KOPT-K1 (cell line): ENCODE results near the gene APOLD1.
"Not testable (repeated sequence)": the region's sequence is repeated elsewhere in the genome, so short reads cannot be mapped to it uniquely, and the experiment has no call there.

Experiments
- H3K27ac ChIP-seq: fragments of 200-600 bp; sonication (generic); 2 replicates; pipeline ENCODE4 v1.5.1; 2016; ENCODE audit warnings: antibody characterized with exemption, mild to moderate bottlenecking, low read depth, low read length; ENCODE audit not compliant: poor library complexity, severe bottlenecking
- H3K36me3 ChIP-seq: fragments of 200-600 bp; sonication (generic); 2 replicates; pipeline ENCODE4 v1.5.1; 2017; ENCODE audit warnings: antibody characterized with exemption, mild to moderate bottlenecking, low read length, moderate library complexity; ENCODE audit not compliant: insufficient read depth
- H3K9me3 ChIP-seq: fragments of 200-600 bp; sonication (generic); 2 replicates; pipeline ENCODE4 v1.5.1; 2017; ENCODE audit warnings: antibody characterized with exemption, low read length, mild to moderate bottlenecking; ENCODE audit not compliant: insufficient read depth, poor library complexity, severe bottlenecking

The APOLD1 gene

GRCh38 chr12:12811343-12811742, 25.9 kb downstream of the APOLD1 start:
- peaks cover 15% of the 10 kb centered on the region for H3K36me3 ChIP-seq
- no peaks in the 10 kb centered on the region for H3K9me3 ChIP-seq
- no peak overlapping the region for H3K27ac ChIP-seq

GRCh38 chr12:12812174-12812573, 26.7 kb downstream of the APOLD1 start:
- no peak overlapping the region for H3K27ac ChIP-seq
- peaks cover 24% of the 10 kb centered on the region for H3K36me3 ChIP-seq

GRCh38 chr12:12812618-12813119, 27.2 kb downstream of the APOLD1 start:
- no peaks in the 10 kb centered on the region for H3K9me3 ChIP-seq

More at GRCh38 chr12:12812174-12812573, 26.7 kb downstream of the APOLD1 start:
- no peaks in the 10 kb centered on the region for H3K9me3 ChIP-seq

GRCh38 chr12:12813120-12814101, 28.0 kb downstream of the APOLD1 start, which contains the start of gene DDX47:
TSS of gene DDX47 (plus strand) at chr12:12813346. CDS start at chr12:12813368, 22 bp downstream.
- H3K9me3 ChIP-seq, result no peaks in the 10 kb centered on the region
- peak within 1 kb of the TSS; percentile 69 for H3K27ac ChIP-seq
- peaks cover 36% of the 10 kb centered on the region for H3K36me3 ChIP-seq

More at GRCh38 chr12:12812618-12813119, 27.2 kb downstream of the APOLD1 start:
- Histone ChIP-seq H3K27ac (no peak overlapping the region), H3K36me3 (peaks cover 29% of the 10 kb centered on the region)

GRCh38 chr12:12817616-12818015, 32.2 kb downstream of the APOLD1 start:
- Histone ChIP-seq H3K27ac (no peak overlapping the region), H3K36me3 (peaks cover 78% of the 10 kb centered on the region)

GRCh38 chr12:12818701-12819100, 33.2 kb downstream of the APOLD1 start:
- peaks cover 89% of the 10 kb centered on the region for H3K36me3 ChIP-seq
- H3K27ac ChIP-seq, result no peak overlapping the region
- H3K9me3 ChIP-seq, result no peaks in the 10 kb centered on the region

More at GRCh38 chr12:12817616-12818015, 32.2 kb downstream of the APOLD1 start:
- H3K9me3 ChIP-seq, result no peaks in the 10 kb centered on the region

GRCh38 chr12:12819221-12819620, 33.8 kb downstream of the APOLD1 start:
- Histone ChIP-seq H3K9me3 (no peaks in the 10 kb centered on the region), H3K27ac (no peak overlapping the region), H3K36me3 (peaks cover 94% of the 10 kb centered on the region)

- no peaks in the 10 kb centered on the region for H3K9me3 ChIP-seq
- no peak overlapping the region for H3K27ac ChIP-seq
- H3K36me3 ChIP-seq, result peaks cover 98% of the 10 kb centered on the region
These were observed 34.4 kb downstream of the APOLD1 start for GRCh38 chr12:12819752-12820311.

GRCh38 chr12:12820376-12820775, 34.9 kb downstream of the APOLD1 start:
- not testable (repeated sequence) for H3K9me3 ChIP-seq, H3K27ac ChIP-seq
- H3K36me3 ChIP-seq, result peaks cover 100% of the 10 kb centered on the region

GRCh38 chr12:12821975-12822374, 36.5 kb downstream of the APOLD1 start:
- Histone ChIP-seq H3K9me3 (no peaks in the 10 kb centered on the region), H3K27ac (no peak overlapping the region), H3K36me3 (peaks cover 100% of the 10 kb centered on the region)

- peaks cover 100% of the 10 kb centered on the region for H3K36me3 ChIP-seq
- H3K27ac ChIP-seq, result no peak overlapping the region
- H3K9me3 ChIP-seq, result no peaks in the 10 kb centered on the region
These were observed 37.4 kb downstream of the APOLD1 start for GRCh38 chr12:12822886-12823285.

- H3K9me3 ChIP-seq, result no peaks in the 10 kb centered on the region
- H3K36me3 ChIP-seq, result peaks cover 100% of the 10 kb centered on the region
- H3K27ac ChIP-seq, result no peak overlapping the region
These were observed 37.8 kb downstream of the APOLD1 start for GRCh38 chr12:12823300-12823699.

- Histone ChIP-seq H3K27ac (no peak overlapping the region), H3K9me3 (no peaks in the 10 kb centered on the region), H3K36me3 (peaks cover 100% of the 10 kb centered on the region)
These were observed 38.4 kb downstream of the APOLD1 start for GRCh38 chr12:12823811-12824210.

- H3K36me3 ChIP-seq, result peaks cover 47% of the 10 kb centered on the region
- H3K27ac ChIP-seq, result no peak overlapping the region
- H3K9me3 ChIP-seq, result no peaks in the 10 kb centered on the region
These were observed 50.1 kb downstream of the APOLD1 start for GRCh38 chr12:12835378-12836146.

- no peaks in the 10 kb centered on the region for H3K9me3 ChIP-seq
- H3K36me3 ChIP-seq, result peaks cover 40% of the 10 kb centered on the region
- no peak overlapping the region for H3K27ac ChIP-seq
These were observed 51.1 kb downstream of the APOLD1 start for GRCh38 chr12:12836571-12836970.
